ENCODE results near the gene LZIC.

- no peak for TF ChIP-seq CTCF (IDR thresholded peaks at IDR 0.05)
- no peak for TF ChIP-seq POLR2A (IDR thresholded peaks at IDR 0.05; ENCODE audit: low read depth)
- TF ChIP-seq EP300 (IDR thresholded peaks at IDR 0.05) = no peak
- TF ChIP-seq POLR2AphosphoS5 (IDR thresholded peaks at IDR 0.05) = no peak
Observed at GRCh38 chr1:9912264-9912936, 30.8 kb downstream of the LZIC start.
